NCI-H82 treated with DMSO at 0.1 percent for 48 hours (cell line): ENCODE results near the gene CNPY2.
A peak's percentile ranks its signal among the peaks of the same experiment; 100 is the strongest.
"Not testable (repeated sequence)": the region's sequence is repeated elsewhere in the genome, so short reads cannot be mapped to it uniquely, and the experiment has no call there.

Source experiments
- DNase-seq: peaks from one replicate; lab custom pipeline; 2025; ENCODE audit not compliant: unreplicated experiment; lab: John Stamatoyannopoulos, UW

CNPY2 gene

GRCh38 chr12:56333679-56334489 lies 18.1 kb upstream of the CNPY2 start, which contains the start of gene PAN2:
Gene PAN2, minus strand, starts transcription at chr12:56334000. Its CDS starts 906 bp downstream, at chr12:56333094.
- peak; percentile 91 for DNase-seq

- no peak for DNase-seq
Observed at GRCh38 chr12:56333197-56333678, 17.4 kb upstream of the CNPY2 start.

- DNase-seq = no peak
Observed at GRCh38 chr12:56332512-56333196, 16.9 kb upstream of the CNPY2 start.

- DNase-seq = no peak
Observed at GRCh38 chr12:56330936-56331490, 15.2 kb upstream of the CNPY2 start.

GRCh38 chr12:56326533-56326932 lies 10.7 kb upstream of the CNPY2 start:
- no peak for DNase-seq

GRCh38 chr12:56326126-56326525 lies 10.3 kb upstream of the CNPY2 start:
- DNase-seq = no peak

- no peak for DNase-seq
Observed at GRCh38 chr12:56324206-56324605, 8.4 kb upstream of the CNPY2 start.

- not testable (repeated sequence) for DNase-seq
Observed at GRCh38 chr12:56321610-56322009, 5.8 kb upstream of the CNPY2 start.

- DNase-seq = no peak
Observed at GRCh38 chr12:56321027-56321426, 5.2 kb upstream of the CNPY2 start.

GRCh38 chr12:56317675-56318074 lies 1.9 kb upstream of the CNPY2 start:
- DNase-seq = no peak

- no peak for DNase-seq
Observed at GRCh38 chr12:56315249-56315621, 553 bp downstream of the CNPY2 start.

- no peak for DNase-seq
Observed at GRCh38 chr12:56311003-56311402, 4.8 kb downstream of the CNPY2 start.

- DNase-seq = no peak
Observed at GRCh38 chr12:56308714-56309113, 7.1 kb downstream of the CNPY2 start.

- no peak for DNase-seq
Observed at GRCh38 chr12:56307221-56307965, 8.4 kb downstream of the CNPY2 start.

GRCh38 chr12:56304872-56305590 lies 10.8 kb downstream of the CNPY2 start:
- DNase-seq = peak; percentile 43

- DNase-seq = no peak
Observed at GRCh38 chr12:56304276-56304675, 11.5 kb downstream of the CNPY2 start.

- DNase-seq = no peak
Observed at GRCh38 chr12:56300644-56301464, 14.9 kb downstream of the CNPY2 start.

GRCh38 chr12:56299853-56300643 lies 15.7 kb downstream of the CNPY2 start, which contains the start of gene CS:
Gene CS, minus strand, starts transcription at chr12:56300330. Its CDS starts 129 bp downstream, at chr12:56300201.
- peak; percentile 95 for DNase-seq
